ENCODE measurements around the gene SPO11.

Gene SPO11

GRCh38 chr20:57374931-57375651, 45.5 kb downstream of the SPO11 start:
- DNase-seq (ENCODE audit: low read depth): no peak
- H3K4me3 ChIP-seq (ENCODE audit: low read length): no peak overlapping the region

GRCh38 chr20:57375652-57376230, 46.1 kb downstream of the SPO11 start:
- no peak overlapping the region for H3K4me3 ChIP-seq (ENCODE audit: low read length)
- DNase-seq (ENCODE audit: low read depth): no peak
- TF ChIP-seq CTCF (IDR thresholded peaks at IDR 0.05; ENCODE audit: insufficient read depth, low read depth, low read length, missing control alignments): no peak

More at GRCh38 chr20:57374931-57375651, 45.5 kb downstream of the SPO11 start:
- no peak for TF ChIP-seq CTCF (IDR thresholded peaks at IDR 0.05; ENCODE audit: insufficient read depth, low read depth, low read length, missing control alignments)

GRCh38 chr20:57377350-57377749, 47.7 kb downstream of the SPO11 start:
- no peak for DNase-seq (ENCODE audit: low read depth)
- no peak for TF ChIP-seq CTCF (IDR thresholded peaks at IDR 0.05; ENCODE audit: insufficient read depth, low read depth, low read length, missing control alignments)
- H3K4me3 ChIP-seq (ENCODE audit: low read length): no peak overlapping the region

GRCh38 chr20:57378107-57378506, 48.5 kb downstream of the SPO11 start:
- no peak overlapping the region for H3K4me3 ChIP-seq (ENCODE audit: low read length)
- DNase-seq (ENCODE audit: low read depth): no peak
- no peak for TF ChIP-seq CTCF (IDR thresholded peaks at IDR 0.05; ENCODE audit: insufficient read depth, low read depth, low read length, missing control alignments)

GRCh38 chr20:57378646-57379262, 49.2 kb downstream of the SPO11 start:
- H3K4me3 ChIP-seq (ENCODE audit: low read length): no peak overlapping the region
- no peak for TF ChIP-seq CTCF (IDR thresholded peaks at IDR 0.05; ENCODE audit: insufficient read depth, low read depth, low read length, missing control alignments)
- DNase-seq (ENCODE audit: low read depth): no peak

- no peak overlapping the region for H3K4me3 ChIP-seq (ENCODE audit: low read length)
- no peak for DNase-seq (ENCODE audit: low read depth)
- TF ChIP-seq CTCF (IDR thresholded peaks at IDR 0.05; ENCODE audit: insufficient read depth, low read depth, low read length, missing control alignments): no peak
Observed at GRCh38 chr20:57379263-57379647, 49.7 kb downstream of the SPO11 start.
